DND-41 (cell line): ENCODE results near the gene NT5C1A.

ENCODE experiments used
- ATAC-seq: fragments of 200-7000 bp; cut with Tn5 transposase; 3 replicates; pipeline ENCODE4 v1.9.1; 2021; ENCODE audit warnings: low read depth; ENCODE audit not compliant: insufficient read depth
- DNase-seq: peaks from one replicate; pipeline ENCODE4 v3.0.0-alpha.2; 2020
- H2AFZ ChIP-seq: 2 replicates; pipeline ENCODE4 v1.6.0; 2012; ENCODE audit warnings: low read depth, low read length
- H3K27ac ChIP-seq: 2 replicates; pipeline ENCODE4 v1.5.1; 2012; ENCODE audit warnings: low read length, inconsistent platforms
- H3K27me3 ChIP-seq: fragments of 200-600 bp; sonication (generic); 2 replicates; pipeline ENCODE4 v1.6.0; 2012; ENCODE audit warnings: low read length, mild to moderate bottlenecking, inconsistent platforms; ENCODE audit not compliant: insufficient read depth, poor library complexity
- H3K36me3 ChIP-seq: 2 replicates; pipeline ENCODE4 v1.5.1; 2012; ENCODE audit warnings: low read length, inconsistent platforms; ENCODE audit not compliant: insufficient read depth
- H3K4me1 ChIP-seq: 2 replicates; pipeline ENCODE4 v1.5.1; 2012; ENCODE audit warnings: mild to moderate bottlenecking, low read length; ENCODE audit not compliant: insufficient read depth
- H3K4me2 ChIP-seq: 2 replicates; pipeline ENCODE4 v1.6.0; 2012; ENCODE audit warnings: mild to moderate bottlenecking, moderate library complexity, low read length, inconsistent platforms; ENCODE audit not compliant: insufficient read depth
- H3K4me3 ChIP-seq, 2 experiments: fragments of 200-600 bp in 1 of 2; shearing (Covaris generic) in 1 of 2; 2 replicates each; pipeline ENCODE4 v1.5.1; 2012 to 2016; ENCODE audit warnings: inconsistent platforms in 2 of 2, low read length in 2 of 2, mild to moderate bottlenecking in 2 of 2, low read depth in 1 of 2, moderate library complexity in 1 of 2
- H3K79me2 ChIP-seq: 2 replicates; pipeline ENCODE4 v1.6.0; 2012; ENCODE audit warnings: low read length, inconsistent platforms; ENCODE audit not compliant: insufficient read depth
- H3K9ac ChIP-seq: 2 replicates; pipeline ENCODE4 v1.6.0; 2012; ENCODE audit warnings: low read depth, mild to moderate bottlenecking, inconsistent platforms, low read length, moderate library complexity
- H3K9me3 ChIP-seq: 2 replicates; pipeline ENCODE4 v1.5.1; 2012; ENCODE audit warnings: low read length, moderate library complexity, mild to moderate bottlenecking, inconsistent platforms; ENCODE audit not compliant: insufficient read depth, severe bottlenecking
- H4K20me1 ChIP-seq: 2 replicates; pipeline ENCODE4 v1.6.0; 2012; ENCODE audit warnings: low read length; ENCODE audit not compliant: insufficient read depth
- EZH2 ChIP-seq: IDR thresholded peaks from 3 replicates; pipeline ENCODE4 v1.6.1; 2012; ENCODE audit warnings: borderline replicate concordance, low read depth, mild to moderate bottlenecking, moderate library complexity, low read length, inconsistent platforms; ENCODE audit not compliant: severe bottlenecking
- TF ChIP-seq, protein P1 (sequence below): IDR thresholded peaks from 2 replicates; pipeline ENCODE4 v1.5.1; 2012; ENCODE audit warnings: borderline replicate concordance, low read length, moderate library complexity, mild to moderate bottlenecking; ENCODE audit not compliant: poor library complexity, severe bottlenecking; ENCODE audit errors: extremely low read depth

NT5C1A gene

DNA sequence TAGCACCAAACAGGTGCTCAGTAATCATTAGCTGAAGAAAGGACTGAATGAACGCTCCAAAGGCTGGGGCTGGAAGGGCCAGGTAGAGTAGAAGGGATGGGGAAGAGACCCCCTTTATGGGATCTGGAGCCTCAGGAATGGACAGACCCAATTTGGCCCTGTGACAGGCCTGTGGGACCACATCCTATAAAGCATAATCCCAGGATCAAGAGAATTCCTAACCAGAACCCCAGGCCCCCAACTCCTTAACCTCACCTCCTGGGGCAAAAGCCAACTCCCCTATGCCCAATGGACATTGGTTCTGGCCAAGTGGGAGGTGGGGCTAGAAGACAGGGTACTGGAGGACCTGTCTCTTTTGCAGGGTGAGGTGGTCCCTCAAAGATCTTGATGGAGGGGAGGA, 10.1 kb upstream of the NT5C1A start:
- Histone ChIP-seq H3K4me1 (no peaks in the 10 kb centered on the region), H3K79me2 (no peaks in the 10 kb centered on the region), H3K27ac (no peak overlapping the region), H3K9ac (no peak overlapping the region), H3K9me3 (no peaks in the 10 kb centered on the region), H4K20me1 (0 out of 2 replicates have a peak, but pooled peaks cover 9% of the 10 kb centered on the region), H2AFZ (no peak overlapping the region), H3K4me3 (no peak overlapping the region), H3K27me3 (peaks cover 25% of the 10 kb centered on the region), H3K4me2 (no peak overlapping the region), H3K36me3 (no peaks in the 10 kb centered on the region)
- no peak for ATAC-seq
- DNase-seq: no peak
- TF ChIP-seq, protein P1, sequence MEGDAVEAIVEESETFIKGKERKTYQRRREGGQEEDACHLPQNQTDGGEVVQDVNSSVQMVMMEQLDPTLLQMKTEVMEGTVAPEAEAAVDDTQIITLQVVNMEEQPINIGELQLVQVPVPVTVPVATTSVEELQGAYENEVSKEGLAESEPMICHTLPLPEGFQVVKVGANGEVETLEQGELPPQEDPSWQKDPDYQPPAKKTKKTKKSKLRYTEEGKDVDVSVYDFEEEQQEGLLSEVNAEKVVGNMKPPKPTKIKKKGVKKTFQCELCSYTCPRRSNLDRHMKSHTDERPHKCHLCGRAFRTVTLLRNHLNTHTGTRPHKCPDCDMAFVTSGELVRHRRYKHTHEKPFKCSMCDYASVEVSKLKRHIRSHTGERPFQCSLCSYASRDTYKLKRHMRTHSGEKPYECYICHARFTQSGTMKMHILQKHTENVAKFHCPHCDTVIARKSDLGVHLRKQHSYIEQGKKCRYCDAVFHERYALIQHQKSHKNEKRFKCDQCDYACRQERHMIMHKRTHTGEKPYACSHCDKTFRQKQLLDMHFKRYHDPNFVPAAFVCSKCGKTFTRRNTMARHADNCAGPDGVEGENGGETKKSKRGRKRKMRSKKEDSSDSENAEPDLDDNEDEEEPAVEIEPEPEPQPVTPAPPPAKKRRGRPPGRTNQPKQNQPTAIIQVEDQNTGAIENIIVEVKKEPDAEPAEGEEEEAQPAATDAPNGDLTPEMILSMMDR: no peak
- no peak for TF ChIP-seq EZH2

DNA sequence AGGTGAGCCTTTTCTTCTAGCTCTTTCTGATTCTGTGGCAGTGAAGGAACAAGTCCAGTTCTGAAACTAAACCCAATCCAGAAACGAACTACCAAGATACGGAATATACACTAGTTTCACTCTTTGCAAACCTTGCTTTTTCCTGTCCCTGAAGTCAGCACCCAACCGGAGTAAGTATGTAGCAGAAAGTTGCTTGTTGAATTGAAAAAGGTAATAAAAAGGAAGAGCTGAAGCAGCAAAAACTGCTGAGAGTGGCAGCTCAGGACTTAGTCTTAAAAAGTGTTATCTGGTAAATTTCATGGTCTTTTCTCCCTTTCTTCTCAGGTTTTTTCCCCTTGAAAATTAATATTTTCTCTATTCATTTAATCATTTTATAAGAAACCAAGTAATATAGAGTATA, 9.4 kb upstream of the NT5C1A start:
- H3K4me3 ChIP-seq: no peak overlapping the region
- DNase-seq (no peak), ATAC-seq (no peak)
- H3K79me2 ChIP-seq: no peaks in the 10 kb centered on the region
- no peak overlapping the region for H2AFZ ChIP-seq
- 0 out of 2 replicates have a peak, but pooled peaks cover 4% of the 10 kb centered on the region for H4K20me1 ChIP-seq
- H3K36me3 ChIP-seq: no peaks in the 10 kb centered on the region
- no peak for TF ChIP-seq EZH2
- TF ChIP-seq, protein P1: no peak
- no peak overlapping the region for H3K9ac ChIP-seq
- H3K9me3 ChIP-seq: no peaks in the 10 kb centered on the region
- no peaks in the 10 kb centered on the region for H3K4me1 ChIP-seq
- H3K27me3 ChIP-seq: peaks cover 18% of the 10 kb centered on the region
- no peak overlapping the region for H3K4me2 ChIP-seq
- H3K27ac ChIP-seq: no peak overlapping the region

DNA sequence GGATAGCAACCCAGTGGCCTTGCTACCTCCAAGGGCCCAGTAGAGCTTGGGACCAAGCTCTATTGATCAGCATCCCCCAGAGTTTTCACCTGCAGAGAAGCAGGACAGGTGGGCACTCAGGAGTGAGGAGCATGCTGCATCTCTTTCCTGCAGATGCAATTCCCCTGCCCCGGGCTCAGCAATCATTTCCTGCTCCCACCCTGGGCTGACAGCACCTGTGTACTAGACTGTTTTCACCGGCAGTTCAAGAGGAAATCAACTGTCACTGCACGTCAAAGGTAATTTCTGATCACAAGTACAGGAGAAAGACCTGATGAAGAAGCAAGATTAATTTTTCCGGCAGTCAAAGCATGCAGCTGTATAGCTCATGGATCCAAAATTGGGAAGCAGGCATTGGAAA, 8.8 kb upstream of the NT5C1A start:
- Histone ChIP-seq H4K20me1 (0 out of 2 replicates have a peak, but pooled peaks cover 4% of the 10 kb centered on the region), H3K4me2 (no peak overlapping the region), H3K36me3 (no peaks in the 10 kb centered on the region), H3K4me1 (no peaks in the 10 kb centered on the region), H3K9me3 (no peaks in the 10 kb centered on the region), H3K27me3 (peaks cover 18% of the 10 kb centered on the region), H3K4me3 (no peak overlapping the region), H3K27ac (no peak overlapping the region), H3K9ac (no peak overlapping the region), H3K79me2 (no peaks in the 10 kb centered on the region), H2AFZ (no peak overlapping the region)
- no peak for ATAC-seq
- DNase-seq: no peak
- TF ChIP-seq EZH2: peak; percentile 36
- TF ChIP-seq, protein P1: no peak

DNA sequence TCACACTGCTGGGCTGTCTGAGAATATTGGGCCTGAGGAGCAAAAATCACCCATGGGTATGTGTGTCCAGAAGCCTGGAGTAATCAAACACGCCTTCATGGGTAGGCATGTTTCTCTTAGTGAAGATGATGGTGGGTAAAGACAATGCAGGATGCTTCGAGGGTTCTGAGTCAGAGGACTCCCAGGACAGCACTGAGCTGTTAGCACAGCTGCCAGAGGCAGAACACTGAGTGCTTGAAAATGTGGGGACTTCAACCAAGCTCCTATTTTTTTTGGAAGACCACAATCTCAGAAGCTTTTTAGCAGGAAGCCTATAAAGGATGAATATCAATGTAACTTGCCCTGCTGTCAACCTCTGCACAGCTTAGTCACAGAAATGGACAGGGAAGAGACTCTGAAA, 7.9 kb upstream of the NT5C1A start:
- DNase-seq (no peak), ATAC-seq (no peak)
- no peaks in the 10 kb centered on the region for H3K4me1 ChIP-seq
- no peaks in the 10 kb centered on the region for H3K36me3 ChIP-seq
- H3K27me3 ChIP-seq: peaks cover 18% of the 10 kb centered on the region
- H3K9ac ChIP-seq: no peak overlapping the region
- H3K79me2 ChIP-seq: no peaks in the 10 kb centered on the region
- H3K9me3 ChIP-seq: no peaks in the 10 kb centered on the region
- H3K27ac ChIP-seq: no peak overlapping the region
- H3K4me2 ChIP-seq: no peak overlapping the region
- H3K4me3 ChIP-seq: no peak overlapping the region
- TF ChIP-seq EZH2: no peak
- TF ChIP-seq, protein P1: no peak
- no peak overlapping the region for H2AFZ ChIP-seq
- H4K20me1 ChIP-seq: 0 out of 2 replicates have a peak, but pooled peaks cover 4% of the 10 kb centered on the region
